NCI-H128 (cell line): ENCODE results near the gene LDAH.

ENCODE experiments used
- DNase-seq: peaks from one replicate; lab custom pipeline; 2025; ENCODE audit not compliant: unreplicated experiment; lab: John Stamatoyannopoulos, UW

LDAH gene

GRCh38 chr2:20781656-20782265 lies 41.1 kb downstream of the LDAH start:
- no peak for DNase-seq

- DNase-seq = no peak
Observed at GRCh38 chr2:20771299-20771698, 51.6 kb downstream of the LDAH start.

- no peak for DNase-seq
Observed at GRCh38 chr2:20766798-20767644, 55.9 kb downstream of the LDAH start.

GRCh38 chr2:20766213-20766612 lies 56.7 kb downstream of the LDAH start:
- DNase-seq = no peak

GRCh38 chr2:20762945-20763683 lies 59.8 kb downstream of the LDAH start:
- no peak for DNase-seq

GRCh38 chr2:20759487-20759886 lies 63.4 kb downstream of the LDAH start:
- no peak for DNase-seq

- DNase-seq = no peak
Observed at GRCh38 chr2:20758997-20759396, 63.9 kb downstream of the LDAH start.

- no peak for DNase-seq
Observed at GRCh38 chr2:20757405-20758090, 65.4 kb downstream of the LDAH start.

GRCh38 chr2:20755132-20755800 lies 67.6 kb downstream of the LDAH start:
- DNase-seq = no peak

GRCh38 chr2:20752293-20752692 lies 70.6 kb downstream of the LDAH start:
- DNase-seq = no peak

- no peak for DNase-seq
Observed at GRCh38 chr2:20747317-20747716, 75.6 kb downstream of the LDAH start.

- DNase-seq = no peak
Observed at GRCh38 chr2:20745924-20746555, 76.9 kb downstream of the LDAH start.

- DNase-seq = no peak
Observed at GRCh38 chr2:20744366-20745335, 78.2 kb downstream of the LDAH start.

- DNase-seq = no peak
Observed at GRCh38 chr2:20738772-20739171, 84.1 kb downstream of the LDAH start.

GRCh38 chr2:20737505-20737904 lies 85.4 kb downstream of the LDAH start:
- DNase-seq = no peak

- DNase-seq = no peak
Observed at GRCh38 chr2:20728114-20728758, 94.7 kb downstream of the LDAH start.

GRCh38 chr2:20726913-20727312 lies 96.0 kb downstream of the LDAH start:
- DNase-seq = no peak

- DNase-seq = no peak
Observed at GRCh38 chr2:20725782-20726181, 97.1 kb downstream of the LDAH start.
